ENCODE measurements around the gene RPRML.

RPRML gene

DNA sequence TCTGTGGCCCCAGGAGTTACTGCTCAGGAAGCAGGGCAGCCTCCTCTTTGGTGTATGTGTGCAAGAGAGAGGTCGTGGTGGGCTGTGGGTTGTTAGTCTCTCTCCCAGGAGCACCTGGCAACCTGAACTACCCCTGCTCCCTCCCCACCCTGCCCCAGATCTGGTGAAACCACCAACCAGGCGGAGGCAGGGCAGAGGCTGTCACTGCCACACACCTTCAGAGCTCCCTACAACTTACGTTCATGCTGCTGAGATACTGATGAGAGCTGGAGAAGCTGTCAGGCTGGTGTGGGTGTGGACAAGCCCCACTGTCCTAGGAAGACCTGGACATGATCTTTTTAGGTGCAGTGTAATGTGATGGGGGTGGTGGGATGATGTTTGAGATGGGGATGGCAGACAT is 31.8 kb downstream of the RPRML start:
- in situ Hi-C loops (cut with MboI; ENCODE audit: low sequenced_read_pairs) = no loop called here

DNA sequence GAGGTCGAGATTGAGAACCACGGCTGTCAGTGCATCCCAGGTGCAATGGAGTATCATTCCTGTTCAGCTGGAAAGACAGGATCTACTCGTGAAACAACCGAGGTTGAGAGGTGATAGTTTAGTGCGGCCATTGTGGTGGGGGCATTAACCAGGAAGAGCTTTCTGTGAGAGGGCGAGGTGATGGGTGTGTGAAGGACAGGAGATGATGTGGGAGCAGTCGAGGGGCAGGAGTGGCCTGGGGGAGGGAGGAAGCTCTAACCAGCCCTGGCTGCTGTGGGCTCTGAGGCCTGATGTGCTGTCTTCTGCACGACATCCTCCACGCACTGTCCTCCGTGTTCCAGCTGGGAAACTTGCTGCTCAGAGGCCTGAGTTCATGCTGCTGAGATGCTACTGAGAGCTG is 34.1 kb downstream of the RPRML start:
- in situ Hi-C loops (cut with MboI; ENCODE audit: low sequenced_read_pairs) = no loop called here

DNA sequence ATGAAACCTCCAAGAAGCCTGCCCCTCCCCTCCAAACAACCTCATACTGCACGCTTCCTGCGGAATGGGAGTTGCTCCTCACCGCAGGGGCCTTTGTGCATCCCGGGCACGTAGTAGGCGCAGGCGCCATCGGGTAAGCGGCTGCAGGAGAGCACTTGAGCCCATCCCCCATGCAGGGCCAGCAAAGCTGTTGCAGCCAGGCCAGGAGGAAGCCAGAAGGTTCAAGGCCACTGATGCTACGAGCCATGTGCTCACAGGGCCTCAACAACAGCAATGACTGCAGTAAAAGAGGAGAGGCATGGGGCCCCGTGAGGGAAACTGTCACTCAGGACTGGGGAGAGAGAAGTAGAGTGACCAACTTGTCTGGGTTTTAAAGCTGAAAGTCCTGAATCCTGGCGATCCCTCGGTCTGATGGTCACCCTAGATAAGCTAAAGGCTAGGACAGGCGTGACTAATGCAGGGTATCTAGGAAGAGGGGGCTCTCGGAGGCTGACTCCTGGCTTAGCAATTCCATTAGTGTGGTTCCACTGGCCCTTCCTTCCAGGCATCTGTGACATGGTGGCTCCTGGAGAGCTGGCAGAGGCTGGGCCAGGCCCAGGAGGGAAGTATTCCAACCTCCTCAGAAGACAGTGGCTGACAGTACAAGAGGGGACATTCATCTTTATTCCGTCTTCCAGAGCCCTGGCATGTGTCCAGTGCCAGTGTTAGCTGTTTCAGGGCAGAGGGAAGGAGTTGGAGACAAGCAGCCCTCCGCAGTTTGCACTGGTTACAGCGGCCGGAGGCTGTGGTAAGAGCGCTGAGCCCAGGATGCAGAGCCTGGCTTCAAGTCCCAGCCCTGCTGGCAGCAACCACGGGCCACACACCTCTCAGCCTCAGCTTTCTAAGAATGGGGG is 35.3 kb downstream of the RPRML start:
- in situ Hi-C loops (cut with MboI; ENCODE audit: low sequenced_read_pairs) = no loop called here

DNA sequence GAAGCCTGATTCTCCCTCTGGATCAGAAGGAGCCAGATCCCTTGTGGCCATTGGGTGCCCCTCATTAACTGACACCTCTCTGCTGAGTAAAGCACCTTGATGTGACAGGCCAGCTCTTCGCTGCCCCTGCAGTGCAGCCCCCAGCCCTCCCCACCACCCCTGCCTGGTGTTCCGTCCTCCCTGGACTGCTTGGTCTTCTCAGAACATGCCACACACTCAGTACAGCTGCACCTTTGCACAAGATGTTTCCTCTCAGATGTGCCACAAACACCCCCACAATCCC is 35.9 kb downstream of the RPRML start:
- in situ Hi-C loops (cut with MboI; ENCODE audit: low sequenced_read_pairs) = no loop called here

DNA sequence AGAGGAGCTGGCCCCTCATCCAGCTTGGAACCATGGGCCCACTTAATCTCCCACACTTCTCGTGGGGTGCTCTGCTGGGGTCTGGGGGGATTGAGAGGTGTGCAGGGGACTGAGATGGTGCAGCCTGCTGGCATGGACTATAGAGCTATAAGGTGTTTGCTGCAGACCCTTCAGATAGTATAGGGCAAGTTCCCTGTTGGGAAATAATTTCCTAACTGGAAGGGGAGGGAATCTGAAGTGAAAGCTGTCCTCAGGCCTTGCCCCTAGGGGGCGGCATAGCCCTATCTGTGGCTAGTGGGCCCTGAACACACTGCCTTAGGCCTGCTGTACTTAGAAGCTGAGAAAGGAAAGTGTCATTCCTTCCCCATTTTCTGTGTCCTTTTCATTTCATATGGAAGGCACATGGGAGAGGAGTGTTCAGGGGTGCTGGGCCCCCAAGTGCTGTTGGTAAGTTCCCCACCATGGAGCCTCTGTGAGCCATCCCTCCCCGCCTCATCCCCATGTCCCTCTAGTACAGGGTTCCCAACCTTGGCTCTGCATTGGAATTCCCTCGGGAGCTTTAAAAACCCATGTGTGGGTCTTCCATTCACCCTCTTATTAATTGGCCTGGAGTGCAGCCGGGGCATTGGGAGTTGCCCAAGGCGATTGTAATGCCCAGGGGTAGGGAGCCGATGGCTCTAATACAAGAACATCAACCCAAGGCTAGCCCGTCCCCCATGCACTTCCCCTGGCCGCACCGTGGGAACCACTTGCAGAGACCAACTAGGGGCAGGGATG is 36.4 kb downstream of the RPRML start:
- in situ Hi-C loops (cut with MboI; ENCODE audit: low sequenced_read_pairs) = no loop called here

DNA sequence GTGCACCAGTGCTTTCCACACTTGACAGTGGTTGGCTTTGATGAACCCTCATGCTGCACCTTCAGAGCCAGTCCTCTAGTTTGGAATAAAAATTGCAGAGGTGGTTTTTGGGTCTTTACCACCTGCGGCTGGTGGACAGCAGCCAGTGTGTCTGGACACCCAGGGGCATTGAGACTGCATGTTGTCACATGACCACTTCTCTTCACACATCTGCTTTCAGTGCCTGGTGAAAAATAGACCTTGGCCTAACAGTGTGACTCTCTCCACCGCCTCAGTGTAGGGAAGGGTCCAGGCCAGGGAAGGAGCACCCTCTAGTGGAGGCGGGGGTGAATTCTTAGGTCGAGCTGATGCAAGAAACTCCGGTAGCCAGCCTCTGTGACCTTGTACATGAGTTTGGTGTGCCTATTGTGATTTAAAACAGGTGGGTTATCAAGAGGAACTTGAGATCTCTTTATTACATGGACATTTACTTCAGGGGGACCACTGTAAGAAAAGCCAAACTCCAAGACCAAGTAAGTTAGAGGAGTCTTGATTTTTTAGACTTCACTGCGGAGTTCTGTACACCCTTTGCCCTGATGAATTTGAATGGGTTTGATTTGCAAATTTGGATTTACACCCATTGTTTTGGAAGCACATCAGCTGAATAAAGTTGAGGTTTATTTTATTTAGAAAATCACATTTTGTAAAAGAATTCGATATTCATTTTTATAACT is 38.2 kb downstream of the RPRML start:
- in situ Hi-C loops (cut with MboI; ENCODE audit: low sequenced_read_pairs) = no loop called here

DNA sequence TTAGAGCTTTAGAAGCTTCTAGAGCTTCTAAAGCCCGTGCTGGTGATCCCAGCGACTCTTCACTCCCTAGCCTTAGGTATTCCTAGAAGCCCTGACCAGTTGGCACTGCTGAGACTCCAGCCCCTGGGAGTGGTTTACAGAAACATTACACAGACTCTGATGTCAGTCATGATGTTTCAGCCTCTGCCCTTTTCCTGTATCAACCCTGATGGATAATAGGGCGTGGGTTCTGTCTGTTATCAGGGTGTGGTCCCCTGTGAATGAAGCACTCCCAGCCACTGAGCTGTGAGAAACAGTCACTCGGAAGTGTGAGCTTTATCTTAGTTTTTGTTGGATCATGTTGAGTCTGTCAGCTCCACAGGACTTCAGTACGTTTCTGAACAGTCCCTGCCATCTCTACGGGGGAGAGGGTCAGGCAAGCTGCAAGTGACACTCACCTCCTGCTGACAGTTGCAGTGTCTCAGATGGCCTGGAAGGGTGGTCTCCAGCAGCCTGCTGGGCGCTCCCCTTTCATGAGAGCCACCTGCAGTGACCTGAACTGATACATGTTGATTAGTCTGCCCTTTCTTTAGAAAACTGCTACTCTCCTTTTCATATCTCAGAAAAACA is 43.3 kb downstream of the RPRML start:
- in situ Hi-C loops (cut with MboI; ENCODE audit: low sequenced_read_pairs) = no loop called here

DNA sequence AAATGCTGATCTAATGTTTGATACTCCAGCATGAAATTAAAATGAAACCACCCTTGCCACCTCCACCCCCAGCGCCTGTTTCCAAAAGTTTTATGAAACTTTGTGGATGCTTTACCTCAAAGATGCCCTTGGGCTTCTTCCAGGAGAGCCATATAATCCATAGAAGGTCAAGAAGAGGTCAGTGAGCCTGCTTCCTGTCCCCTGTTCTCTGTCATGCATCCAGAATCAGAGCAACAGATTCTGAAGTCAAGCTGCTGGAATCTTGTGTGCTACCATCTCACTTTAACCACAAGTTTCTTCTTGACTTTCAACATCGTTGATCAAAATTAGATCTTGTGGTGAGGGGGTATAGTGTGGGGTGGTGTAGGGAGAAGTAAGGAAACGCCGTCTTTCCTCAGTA is 47.5 kb downstream of the RPRML start:
- in situ Hi-C loops (cut with MboI; ENCODE audit: low sequenced_read_pairs) = no loop called here

DNA sequence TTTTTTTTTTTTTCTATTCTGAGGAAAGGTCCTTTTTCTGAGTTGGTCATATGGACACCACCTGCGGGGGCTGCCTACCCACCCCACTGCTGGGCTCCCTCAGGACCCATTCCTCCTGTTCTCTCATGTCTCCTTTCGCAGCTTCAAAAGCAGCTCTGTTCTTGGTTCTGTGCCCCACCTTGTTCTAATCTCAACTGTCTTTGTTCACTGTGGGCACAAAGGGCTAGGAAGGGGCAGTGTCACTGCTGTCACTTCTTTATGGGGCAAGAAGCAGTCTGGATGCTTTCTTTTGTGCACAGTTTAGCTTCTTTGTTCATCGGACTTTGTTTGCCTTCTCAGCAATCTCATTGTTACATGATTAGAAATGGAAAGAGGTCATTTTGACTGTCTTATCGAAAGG is 49.0 kb downstream of the RPRML start:
- in situ Hi-C loops (cut with MboI; ENCODE audit: low sequenced_read_pairs) = no loop called here

DNA sequence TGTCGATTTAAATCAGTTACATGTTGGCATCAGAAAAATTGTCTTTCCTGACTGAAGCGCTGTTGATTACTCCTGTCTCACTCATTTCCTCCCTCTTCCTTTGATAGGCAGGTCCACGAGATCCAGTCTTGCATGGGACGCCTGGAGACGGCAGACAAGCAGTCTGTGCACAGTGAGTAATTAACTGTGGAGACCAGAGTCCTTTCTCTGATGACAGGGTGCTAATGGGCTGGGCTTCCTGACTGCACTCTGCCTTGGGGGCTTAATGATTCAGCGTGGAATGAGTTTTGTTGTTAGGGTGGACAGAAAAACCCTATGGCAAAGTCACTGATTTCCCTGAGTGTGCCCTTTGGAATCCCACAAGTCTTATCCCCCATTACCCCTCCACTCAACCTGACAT is 49.6 kb downstream of the RPRML start:
- in situ Hi-C loops (cut with MboI; ENCODE audit: low sequenced_read_pairs) = no loop called here

DNA sequence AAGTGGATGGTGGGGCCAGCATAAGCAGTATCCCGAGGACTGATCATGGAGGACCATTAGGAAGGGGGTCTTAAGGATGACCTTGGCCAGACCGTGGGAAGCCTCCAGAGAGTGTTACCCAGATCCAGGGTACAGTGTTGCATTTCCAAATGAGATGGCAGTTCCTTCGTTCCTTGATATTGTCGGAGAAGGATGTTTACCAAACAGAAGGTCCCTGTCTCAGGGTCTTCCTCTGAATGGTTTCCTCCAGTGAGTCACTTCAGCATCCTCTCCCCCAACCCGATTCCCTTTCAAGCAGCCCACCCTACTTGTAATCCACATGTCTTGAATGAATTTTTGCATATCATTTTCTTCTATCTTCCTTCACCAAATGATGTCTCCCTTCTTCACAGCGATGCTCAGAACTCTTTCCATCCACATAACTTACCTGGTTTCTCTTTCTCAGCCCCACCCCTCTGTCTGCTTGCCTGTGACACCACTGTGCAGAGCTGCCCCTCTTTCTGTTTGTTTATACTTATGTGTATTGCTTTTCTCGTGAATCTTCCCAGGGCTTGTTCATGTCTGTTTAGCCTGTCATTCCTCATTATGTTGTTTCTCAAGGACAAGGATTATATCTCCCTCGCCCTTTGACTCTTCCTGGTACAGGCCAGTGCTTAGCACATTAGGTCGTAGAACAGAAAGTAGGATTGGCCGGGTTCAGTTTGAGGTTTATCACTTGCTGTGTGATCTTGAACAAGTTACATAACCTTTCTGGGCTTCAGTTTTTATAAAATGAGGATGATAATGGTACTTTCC is 50.4 kb downstream of the RPRML start:
- in situ Hi-C loops (cut with MboI; ENCODE audit: low sequenced_read_pairs) = no loop called here
